ENCODE results near the gene CELSR3.

The CELSR3 gene

DNA sequence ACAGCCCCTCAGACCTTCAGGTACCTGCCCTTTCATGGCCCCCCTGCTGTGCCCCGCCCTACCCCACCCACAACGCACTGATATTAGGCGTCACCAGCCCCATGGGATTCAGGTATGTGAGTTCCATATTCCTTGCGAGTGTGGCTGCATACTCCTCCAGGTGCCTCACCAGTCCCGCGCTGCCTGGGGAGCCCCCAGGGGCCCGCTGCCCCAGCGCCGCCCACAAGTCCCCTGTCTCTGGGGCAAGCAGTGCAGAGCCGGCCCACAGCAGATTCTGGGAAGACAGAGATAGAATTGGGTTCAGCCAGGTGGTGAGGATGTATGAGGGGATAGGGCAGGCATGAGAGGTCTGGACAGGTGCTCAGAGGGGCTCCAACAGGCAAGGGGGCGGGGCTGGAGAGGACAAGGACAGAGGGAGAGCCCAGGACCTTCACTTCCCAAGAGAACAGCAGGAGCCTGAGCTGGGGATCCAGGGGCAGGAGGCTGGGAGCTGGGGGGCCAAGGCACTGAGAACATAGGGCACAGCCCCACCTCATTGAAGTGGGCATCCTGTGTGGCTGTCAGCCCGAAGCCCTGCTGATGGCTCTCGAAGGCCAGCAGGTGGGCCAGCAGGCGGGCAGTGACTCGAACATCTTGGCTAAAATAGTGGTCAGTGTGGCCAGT lies 14.4 kb downstream of the CELSR3 start:
- no peak for TF ChIP-seq CTCF (IDR thresholded peaks at IDR 0.05; ENCODE audit: borderline replicate concordance, control extremely low read depth, extremely low read depth, insufficient read depth, missing control alignments)
- no peak for DNase-seq (ENCODE audit: low spot score)
- in situ Hi-C loops (cut with MboI; ENCODE audit: low sequenced_read_pairs, unreplicated experiment) = no loop called here

DNA sequence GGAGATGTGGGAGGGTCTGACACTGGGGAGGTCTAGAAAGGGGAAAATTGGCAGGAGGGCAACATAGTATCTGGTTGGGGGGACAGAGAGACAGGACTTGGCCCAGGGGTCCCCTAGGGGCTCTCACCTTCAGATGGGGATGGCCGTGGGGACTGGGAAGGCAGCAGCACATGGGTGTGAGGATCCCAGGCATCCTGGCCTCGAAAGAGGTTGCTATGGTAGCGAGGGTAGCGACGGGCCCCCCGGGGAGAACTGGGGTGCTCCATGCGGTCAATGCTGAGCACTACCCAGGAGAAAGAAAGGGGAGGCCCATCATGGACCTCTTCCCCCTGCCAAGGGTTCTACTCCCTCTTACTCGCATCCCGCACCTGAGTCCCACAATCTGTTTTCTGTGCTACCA lies 15.0 kb downstream of the CELSR3 start:
- in situ Hi-C loops (cut with MboI; ENCODE audit: low sequenced_read_pairs, unreplicated experiment) = no loop called here
- no peak for TF ChIP-seq CTCF (IDR thresholded peaks at IDR 0.05; ENCODE audit: borderline replicate concordance, control extremely low read depth, extremely low read depth, insufficient read depth, missing control alignments)
- DNase-seq (ENCODE audit: low spot score) = no peak

DNA sequence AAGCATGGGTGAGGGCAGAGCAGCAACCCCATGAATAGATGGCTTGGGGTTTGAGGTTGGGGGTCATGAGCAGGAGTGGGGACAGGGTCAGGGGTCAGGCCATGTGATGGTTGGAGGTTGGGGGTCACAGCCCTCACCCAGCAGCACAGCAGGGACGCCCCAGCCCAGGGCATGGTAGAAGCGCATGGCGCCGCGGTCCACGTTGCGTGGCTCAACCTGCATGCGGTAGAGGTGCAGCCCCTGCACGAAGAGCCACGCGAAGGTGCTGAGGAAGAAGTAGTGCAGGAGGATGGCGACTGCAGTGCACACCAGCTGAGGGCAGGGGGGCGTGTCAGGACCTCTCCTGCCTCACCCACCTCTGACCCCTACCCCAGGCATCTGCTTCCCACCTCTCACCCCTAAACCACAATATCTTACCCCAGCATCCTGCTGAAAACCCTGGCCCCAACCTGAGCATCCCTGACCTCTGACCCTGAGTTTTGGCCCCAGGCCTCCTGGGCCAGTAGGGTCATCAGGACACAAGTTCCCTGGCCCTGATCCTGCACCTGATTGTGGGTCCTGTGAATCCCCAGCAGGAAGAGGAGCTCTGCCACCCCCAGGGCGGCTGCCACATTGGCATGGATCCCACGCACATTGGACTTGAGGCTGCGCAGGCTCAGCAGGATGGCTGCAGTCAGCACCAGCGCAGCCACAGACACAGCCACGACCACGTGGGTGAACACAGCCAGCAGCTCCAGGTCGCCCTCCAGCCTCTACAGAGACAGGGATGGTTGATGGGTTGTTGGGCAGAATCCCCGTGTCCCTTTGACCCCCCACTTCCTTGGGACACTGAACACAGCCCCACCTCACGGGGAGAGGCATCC lies 17.6 kb downstream of the CELSR3 start:
- DNase-seq (ENCODE audit: low spot score) = no peak
- in situ Hi-C loops (cut with MboI; ENCODE audit: low sequenced_read_pairs, unreplicated experiment) = no loop called here
- no peak for TF ChIP-seq CTCF (IDR thresholded peaks at IDR 0.05; ENCODE audit: borderline replicate concordance, control extremely low read depth, extremely low read depth, insufficient read depth, missing control alignments)

DNA sequence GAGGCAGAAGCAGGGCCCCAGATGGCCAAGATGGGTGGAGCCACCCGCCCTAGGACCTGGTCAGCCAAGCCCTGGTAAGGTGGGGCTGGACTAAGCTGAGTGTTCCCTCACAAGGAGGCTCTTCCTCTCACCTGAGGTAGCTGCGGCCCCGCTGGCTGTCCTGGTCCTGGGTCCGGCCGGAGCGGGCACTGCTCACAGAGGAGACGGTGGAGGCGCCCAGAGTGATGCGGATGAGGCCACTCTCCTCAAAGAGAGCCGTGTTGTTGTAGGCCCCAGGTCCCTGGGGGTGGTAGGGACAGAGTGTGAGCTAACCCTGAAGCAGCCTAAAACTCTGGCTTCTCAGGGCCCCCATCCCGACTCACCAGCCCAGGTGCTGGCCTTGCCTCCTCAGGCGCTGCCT lies 20.1 kb downstream of the CELSR3 start:
- in situ Hi-C loops (cut with MboI; ENCODE audit: low sequenced_read_pairs, unreplicated experiment) = no loop called here
- no peak for DNase-seq (ENCODE audit: low spot score)
- TF ChIP-seq CTCF (IDR thresholded peaks at IDR 0.05; ENCODE audit: borderline replicate concordance, control extremely low read depth, extremely low read depth, insufficient read depth, missing control alignments) = no peak

- in situ Hi-C loops (cut with MboI; ENCODE audit: low sequenced_read_pairs, unreplicated experiment) = no loop called here
- no peak for TF ChIP-seq CTCF (IDR thresholded peaks at IDR 0.05; ENCODE audit: borderline replicate concordance, control extremely low read depth, extremely low read depth, insufficient read depth, missing control alignments)
- no peak for DNase-seq (ENCODE audit: low spot score)
Measured at GRCh38 chr3:48641396-48641795, 21.3 kb downstream of the CELSR3 start.

- DNase-seq (ENCODE audit: low spot score) = no peak
- in situ Hi-C loops (cut with MboI; ENCODE audit: low sequenced_read_pairs, unreplicated experiment) = no loop called here
- TF ChIP-seq CTCF (IDR thresholded peaks at IDR 0.05; ENCODE audit: borderline replicate concordance, control extremely low read depth, extremely low read depth, insufficient read depth, missing control alignments) = no peak
Measured at GRCh38 chr3:48639944-48640606, 22.6 kb downstream of the CELSR3 start.
